ENCODE measurements around the gene ZRANB1.

ZRANB1 gene

GRCh38 chr10:125037145-125037877 is 95.4 kb downstream of the ZRANB1 start:
- no peak for DNase-seq (ENCODE audit: low spot score)

Measured in AG20443 (cell line).